Measurements from ENCODE around the gene CEP41.
"Not testable (repeated sequence)": the region's sequence is repeated elsewhere in the genome, so short reads cannot be mapped to it uniquely, and the experiment has no call there.

Gene CEP41

DNA sequence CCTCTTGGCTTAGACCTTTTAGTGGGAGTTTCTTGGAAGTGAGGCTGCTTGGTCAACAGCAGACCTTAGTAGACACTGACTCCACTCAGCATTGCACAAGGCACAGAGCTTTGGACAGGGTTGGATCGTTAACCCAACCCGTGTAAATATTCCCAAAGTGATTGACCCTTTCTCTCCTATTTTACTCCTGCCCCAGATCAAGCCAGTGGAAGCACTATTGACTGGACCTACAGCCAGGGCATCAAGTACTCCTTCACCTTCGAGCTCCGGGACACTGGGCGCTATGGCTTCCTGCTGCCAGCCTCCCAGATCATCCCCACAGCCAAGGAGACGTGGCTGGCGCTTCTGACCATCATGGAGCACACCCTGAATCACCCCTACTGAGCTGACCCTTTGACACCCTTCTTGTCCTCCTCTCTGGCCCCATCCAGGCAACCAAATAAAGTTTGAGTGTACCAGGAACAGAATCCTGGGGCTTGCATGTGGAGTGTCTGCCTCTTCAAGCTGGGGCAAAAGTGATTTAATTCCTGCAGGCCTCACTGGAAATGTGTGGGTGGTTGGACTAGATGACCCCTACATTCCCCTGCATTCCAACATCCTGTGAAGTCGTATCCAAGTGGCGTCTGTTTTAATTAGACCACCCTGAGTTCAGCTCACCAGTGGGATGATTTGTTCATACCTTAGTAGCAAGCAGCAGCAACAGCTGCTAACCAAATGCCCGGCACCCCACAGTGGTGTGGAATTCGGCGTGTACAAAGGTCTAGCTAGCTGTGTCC lies 53.0 kb downstream of the CEP41 start:
- DNase-seq (ENCODE audit: low spot score) = no peak

DNA sequence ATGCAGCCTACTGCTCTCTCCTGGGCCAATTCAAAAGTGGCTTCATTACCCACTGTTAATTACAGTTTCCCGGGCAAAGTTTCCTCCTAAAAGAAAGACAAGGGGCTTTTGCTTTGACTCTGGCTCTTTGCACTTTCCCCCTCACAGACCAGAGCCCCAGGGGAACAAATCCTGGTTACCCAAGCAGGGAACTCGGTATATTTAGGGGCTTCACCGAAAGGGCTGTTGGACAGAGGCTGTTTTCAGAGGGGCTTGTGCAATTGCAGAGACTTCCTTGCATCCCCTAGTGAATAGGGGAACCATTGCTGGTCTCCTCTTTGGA lies 53.5 kb downstream of the CEP41 start:
- no peak for DNase-seq (ENCODE audit: low spot score)

DNA sequence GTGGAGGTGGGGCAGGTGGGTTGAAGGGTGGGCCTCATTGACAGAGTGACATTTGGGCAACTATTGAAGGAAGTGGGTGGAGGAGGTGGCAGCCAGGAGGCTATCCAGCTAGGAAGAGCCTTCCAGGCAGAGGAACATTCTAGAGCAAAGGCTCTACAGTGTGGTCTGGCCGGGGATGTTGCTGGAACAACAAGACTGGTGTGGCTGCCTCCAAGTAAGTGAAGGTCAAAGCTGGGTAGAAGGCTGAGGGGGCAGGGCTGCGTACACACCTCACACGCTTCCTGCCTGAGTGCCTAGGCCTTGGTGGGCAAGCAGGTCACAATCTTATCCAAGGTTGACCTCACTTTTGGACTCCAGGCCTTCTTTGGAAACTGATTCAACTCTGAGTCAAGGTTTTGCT lies 53.9 kb downstream of the CEP41 start:
- no peak for DNase-seq (ENCODE audit: low spot score)

DNA sequence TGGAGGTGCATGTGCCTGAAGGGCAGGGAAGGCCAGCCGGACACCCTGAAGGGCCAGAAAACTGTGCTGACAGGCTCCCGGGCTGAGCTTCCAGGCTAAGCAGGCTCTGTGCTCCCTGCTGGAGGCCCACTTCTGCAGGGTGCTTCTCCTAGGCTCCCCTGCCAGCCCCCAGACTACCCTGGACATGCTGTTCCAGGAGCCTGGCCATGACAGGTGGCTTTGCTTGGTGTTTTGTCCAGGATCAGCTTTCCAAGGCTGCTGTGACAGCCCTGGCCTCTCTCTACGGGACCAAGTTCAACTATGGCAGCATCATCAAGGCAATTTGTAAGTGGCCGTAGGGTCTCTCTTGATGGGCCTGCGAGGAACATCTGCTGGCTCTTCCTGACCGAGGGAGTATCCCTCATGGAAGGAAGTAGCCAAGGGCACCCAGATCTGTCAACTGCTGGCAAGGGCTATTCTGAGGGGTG lies 55.2 kb downstream of the CEP41 start:
- no peak for DNase-seq (ENCODE audit: low spot score)

DNA sequence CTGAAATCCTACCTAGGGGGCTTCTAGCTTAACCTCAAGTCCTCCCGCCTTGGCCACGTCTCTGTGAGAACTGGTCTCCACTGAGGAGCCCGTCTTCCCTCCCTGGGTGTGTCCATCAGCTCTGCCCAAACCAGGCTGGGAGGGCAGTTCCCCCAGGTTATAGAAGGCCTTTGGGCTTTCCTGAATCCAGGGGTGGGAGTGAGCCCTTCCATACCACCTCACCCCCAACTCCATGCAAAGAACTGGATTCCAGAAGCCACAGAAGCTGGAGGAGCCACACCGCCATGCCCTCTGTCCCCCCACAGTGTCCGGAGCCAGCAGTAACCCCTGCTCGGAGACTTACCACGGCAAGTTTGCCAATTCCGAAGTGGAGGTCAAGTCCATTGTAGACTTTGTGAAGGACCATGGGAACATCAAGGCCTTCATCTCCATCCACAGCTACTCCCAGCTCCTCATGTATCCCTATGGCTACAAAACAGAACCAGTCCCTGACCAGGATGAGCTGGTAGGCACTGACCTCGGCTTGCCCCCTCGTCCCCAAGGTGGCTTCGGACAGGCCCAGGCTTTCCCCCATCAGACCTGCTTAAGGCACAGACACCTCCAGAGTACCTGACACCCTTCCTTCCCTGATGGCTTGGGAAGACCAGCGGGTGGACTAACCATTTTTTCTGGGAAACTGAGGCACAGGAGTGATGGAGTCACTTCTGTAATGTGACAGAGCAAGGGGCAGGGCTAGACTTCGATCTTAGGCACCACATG lies 55.8 kb downstream of the CEP41 start:
- DNase-seq (ENCODE audit: low spot score) = no peak

DNA sequence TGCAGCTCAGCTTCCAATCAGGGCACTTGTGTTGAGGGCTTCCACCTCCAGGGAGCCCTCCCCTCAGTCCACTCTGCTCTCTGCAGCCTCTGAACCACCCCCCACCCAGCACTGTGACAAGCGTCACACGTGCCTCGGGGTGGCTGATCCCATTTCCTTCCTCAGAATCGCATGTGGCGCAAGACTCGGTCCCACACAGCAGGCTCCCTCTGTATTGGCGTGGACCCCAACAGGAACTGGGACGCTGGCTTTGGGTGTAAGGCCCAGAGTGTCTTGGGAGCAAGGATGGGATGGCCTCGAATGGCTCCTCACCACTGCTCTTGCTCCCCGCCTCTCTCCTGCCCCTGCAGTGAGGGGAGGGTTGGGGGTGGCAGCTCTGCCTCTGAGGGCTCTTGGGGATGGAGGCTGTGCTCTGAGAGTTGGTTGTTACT lies 56.4 kb downstream of the CEP41 start:
- DNase-seq (ENCODE audit: low spot score) = no peak

DNA sequence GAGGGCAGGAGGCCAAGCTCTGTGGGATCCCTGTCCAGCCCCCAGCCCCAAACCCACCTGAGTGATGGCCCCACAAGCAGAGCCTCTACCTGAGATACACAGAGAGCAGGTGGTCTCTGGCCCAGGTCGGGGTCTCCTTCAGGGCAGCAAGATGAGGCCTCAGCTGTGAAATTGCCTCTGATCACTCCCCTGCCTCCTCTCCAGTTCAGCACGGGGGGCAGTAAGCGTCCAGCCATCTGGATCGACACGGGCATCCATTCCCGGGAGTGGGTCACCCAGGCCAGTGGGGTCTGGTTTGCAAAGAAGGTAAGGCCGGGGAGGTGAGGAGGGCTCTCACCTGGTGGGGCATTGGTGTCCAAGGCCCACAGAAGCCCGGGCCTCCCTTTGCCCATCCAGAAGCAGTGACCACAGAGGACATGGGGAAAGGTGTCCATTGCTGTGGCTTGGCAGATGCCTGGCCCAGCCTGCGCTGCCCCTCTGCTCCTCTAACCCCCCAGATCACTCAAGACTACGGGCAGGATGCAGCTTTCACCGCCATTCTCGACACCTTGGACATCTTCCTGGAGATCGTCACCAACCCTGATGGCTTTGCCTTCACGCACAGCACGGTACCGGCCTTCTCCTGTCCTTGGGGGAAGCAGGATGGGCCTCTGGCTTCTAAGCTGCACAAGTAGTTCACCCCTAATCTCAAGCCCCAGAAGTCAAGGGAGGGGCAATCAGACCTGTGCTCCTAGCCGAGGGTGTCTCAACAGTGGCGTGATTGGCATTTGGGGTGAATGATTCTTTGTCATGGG lies 57.4 kb downstream of the CEP41 start:
- no peak for DNase-seq (ENCODE audit: low spot score)

DNA sequence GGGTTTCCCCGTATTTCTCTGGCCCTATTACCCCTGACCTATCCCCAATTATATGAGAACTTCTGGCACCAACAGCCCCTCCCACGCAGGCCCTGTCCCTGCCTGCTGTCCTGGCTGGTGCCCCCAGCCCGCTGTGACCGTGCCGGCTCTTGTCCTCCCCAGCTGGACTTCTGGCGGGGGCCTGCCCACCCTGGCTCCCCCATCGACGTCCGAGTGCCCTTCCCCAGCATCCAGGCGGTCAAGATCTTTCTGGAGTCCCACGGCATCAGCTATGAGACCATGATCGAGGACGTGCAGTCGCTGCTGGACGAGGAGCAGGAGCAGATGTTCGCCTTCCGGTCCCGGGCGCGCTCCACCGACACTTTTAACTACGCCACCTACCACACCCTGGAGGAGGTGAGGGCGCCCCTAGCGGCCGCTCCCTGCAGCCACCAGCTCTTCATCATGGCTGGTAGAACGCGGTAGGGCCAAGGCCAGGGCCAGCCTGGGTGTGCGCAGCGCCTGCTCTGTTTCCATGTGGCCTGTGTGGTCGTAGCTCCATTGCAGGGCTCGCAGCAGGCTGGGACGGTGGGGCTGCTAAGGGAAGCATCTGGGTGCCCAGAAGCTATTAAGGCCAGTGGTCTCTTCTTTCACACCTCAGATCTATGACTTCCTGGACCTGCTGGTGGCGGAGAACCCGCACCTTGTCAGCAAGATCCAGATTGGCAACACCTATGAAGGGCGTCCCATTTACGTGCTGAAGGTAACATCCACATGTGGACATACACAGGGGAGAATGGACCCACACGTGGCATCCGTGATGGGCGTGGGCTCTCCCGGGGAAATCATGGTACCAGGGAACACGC lies 59.1 kb downstream of the CEP41 start:
- no peak for DNase-seq (ENCODE audit: low spot score)

DNA sequence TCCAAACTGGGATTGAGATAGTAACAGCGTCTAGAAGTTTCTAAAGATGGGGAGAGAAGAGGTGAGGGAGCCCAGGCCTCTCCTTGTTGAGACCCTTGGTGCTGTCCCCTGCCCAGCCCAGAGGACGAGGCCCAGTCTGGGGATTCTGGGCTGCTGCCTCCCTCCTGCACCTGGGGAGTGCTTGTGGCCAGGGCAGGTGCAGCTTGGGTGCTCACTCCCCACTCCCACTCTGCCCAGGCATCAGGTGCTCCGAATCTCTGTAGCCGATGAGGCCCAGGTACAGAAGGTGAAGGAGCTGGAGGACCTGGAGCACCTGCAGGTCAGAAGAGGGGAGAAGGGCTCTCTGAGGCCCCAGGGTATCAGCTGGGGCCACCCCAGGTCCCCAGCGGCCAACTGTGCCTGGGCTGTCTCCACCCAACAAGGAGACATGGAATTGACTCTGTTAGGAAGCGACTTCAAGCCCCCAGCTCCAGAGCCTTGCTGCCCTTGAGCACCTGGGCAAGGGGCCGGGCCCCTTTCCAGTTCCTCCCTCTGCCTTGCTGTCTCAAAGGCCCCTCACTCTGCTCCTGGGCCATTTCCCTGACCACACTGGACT lies 59.9 kb downstream of the CEP41 start:
- no peak for DNase-seq (ENCODE audit: low spot score)

DNA sequence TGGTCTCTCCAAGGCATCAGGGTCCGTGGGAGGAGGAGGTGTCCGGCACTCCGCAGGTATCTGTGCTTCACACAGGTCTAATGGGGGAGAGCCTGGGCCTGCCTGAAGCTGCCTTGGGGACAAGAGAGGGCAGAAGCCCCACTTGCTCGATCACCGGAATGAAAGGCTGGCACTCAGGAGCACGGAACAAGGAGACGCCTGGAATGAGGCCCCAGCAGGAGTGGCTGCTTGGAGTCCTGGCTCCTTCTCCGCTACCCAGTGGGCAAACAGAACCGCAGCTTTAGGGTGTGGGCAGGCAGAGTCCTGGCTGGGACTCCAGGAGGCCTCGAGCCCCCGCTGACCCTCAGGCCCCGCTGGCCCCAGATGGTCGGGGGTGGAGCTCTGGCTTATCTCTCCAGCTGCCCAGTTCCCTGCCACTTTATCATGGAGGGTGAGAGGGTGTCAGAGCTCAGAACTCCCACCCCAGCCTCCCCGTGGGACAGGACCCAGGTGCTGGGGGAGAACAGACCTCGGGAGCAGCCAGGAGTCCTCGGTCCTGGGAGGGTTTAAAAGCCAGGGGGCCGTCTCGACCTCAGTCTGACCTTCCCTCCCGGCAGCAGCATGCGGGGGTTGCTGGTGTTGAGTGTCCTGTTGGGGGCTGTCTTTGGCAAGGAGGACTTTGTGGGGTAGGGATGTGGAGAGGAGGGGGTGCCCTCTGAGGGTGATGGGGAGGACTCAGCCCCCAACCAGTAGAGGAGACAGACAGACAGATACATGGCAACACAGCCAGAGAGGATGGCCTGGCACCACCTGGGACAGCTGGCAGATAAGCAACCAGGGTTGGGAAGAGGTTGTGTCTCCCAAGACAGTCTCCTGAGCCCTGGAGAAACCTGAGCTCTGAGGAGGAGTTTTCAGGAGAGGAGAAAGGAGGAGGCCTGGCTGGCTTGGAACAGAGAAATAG lies 60.6 kb downstream of the CEP41 start, which contains the start of gene CPA1:
CPA1 (plus strand) TSS at position 574 of the 940 bp plus-strand sequence; CDS start at position 601, 27 bp downstream.
- no peak for DNase-seq (ENCODE audit: low spot score)

DNA sequence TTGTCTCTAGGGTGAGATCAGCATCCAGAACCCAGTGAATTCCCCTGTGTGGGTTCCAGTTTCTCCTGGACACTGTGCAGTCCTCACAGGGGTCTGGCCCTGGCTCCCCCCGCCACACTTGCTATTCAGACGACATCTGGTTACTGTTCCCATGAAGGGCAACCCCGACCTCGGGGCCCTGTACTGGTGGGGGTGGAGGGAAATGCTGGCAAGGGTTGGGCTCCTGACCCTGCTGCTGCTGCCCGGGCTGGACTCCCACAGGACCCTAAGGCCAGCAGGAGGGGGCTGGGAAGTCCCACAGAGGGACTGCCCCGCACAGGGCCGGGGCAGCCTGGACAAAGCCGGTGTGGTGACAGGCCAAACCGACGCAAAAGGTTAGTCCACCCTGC lies 61.3 kb downstream of the CEP41 start:
- DNase-seq (ENCODE audit: low spot score) = no peak

DNA sequence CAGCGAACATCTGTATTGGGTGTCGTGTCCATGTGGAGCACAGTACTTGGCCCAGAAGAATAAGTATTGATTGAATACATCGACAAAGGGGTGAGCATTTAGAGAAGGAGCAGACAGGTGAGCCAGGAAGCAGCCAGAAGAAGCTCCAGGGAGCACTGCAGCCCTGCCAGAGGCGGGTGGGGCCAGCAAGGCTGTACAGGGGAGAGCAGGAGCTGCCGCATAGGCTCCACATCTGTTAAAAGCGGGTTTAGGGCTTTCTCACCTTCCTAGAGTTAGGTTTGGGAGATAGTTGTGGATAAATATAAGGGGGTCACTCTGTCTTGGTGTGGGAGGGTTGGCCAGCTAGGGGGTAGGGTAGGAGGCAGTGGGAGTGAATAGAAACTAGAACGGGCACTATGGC lies 61.8 kb downstream of the CEP41 start:
- DNase-seq (ENCODE audit: low spot score) = no peak

DNA sequence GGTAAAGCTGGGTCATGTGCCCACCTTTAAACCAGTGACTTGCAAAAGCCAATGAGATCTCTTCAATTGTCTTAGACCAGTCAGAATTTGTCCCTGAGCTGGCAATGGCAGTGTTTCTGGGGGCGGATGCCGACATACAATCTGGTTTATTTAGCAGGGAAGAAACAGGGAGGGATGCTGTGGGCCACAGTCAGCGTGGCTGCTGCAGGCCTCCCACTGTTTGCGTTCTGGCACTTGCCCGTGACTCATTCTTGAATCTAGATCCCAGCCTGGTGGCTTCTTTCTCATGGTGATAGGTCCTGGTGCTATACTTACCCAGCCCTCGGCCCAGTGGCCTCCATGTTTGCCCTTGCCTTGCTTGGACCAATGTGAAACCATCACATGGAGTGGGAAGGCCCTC lies 63.6 kb downstream of the CEP41 start:
- peak; percentile 56 for DNase-seq (ENCODE audit: low spot score)

DNA sequence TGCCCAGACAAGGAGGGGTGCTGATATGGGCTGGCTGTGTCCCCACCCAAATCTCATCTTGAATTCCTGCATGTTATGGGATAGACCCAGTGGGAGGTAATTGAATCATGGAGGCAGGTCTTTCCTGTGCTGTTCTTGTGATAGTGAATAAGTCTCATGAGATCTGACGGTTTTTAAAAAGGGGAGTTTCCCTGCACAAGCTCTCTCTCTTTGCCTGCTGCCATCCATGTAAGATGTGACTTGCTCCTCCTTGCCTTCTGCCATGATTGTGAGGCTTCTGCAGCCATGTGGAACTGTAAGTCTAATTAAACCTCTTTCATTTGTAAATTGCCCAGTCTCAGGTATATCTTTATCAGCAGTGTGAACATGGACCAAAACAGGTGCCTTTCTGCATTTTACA lies 64.4 kb downstream of the CEP41 start:
- not testable (repeated sequence) for DNase-seq (ENCODE audit: low spot score)

DNA sequence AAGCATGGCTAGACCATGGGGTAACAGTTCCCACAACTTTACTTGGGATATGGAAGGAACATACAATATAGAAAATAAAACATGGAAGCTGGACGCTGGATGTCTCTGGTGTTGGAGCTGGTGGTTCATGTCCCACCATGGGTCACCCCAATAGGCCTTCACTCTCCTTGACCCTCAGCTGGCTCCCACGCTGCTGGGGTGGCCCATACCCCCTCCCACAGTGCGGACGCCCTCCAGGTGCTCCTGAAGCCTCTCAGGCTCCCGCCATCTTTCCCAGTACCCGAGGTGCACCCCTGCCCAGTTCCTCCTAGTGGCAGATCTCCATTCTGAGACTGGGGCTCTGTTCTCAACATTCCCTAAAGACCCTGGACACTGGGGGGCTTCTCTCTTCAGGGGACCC lies 66.3 kb downstream of the CEP41 start:
- DNase-seq (ENCODE audit: low spot score) = no peak

DNA sequence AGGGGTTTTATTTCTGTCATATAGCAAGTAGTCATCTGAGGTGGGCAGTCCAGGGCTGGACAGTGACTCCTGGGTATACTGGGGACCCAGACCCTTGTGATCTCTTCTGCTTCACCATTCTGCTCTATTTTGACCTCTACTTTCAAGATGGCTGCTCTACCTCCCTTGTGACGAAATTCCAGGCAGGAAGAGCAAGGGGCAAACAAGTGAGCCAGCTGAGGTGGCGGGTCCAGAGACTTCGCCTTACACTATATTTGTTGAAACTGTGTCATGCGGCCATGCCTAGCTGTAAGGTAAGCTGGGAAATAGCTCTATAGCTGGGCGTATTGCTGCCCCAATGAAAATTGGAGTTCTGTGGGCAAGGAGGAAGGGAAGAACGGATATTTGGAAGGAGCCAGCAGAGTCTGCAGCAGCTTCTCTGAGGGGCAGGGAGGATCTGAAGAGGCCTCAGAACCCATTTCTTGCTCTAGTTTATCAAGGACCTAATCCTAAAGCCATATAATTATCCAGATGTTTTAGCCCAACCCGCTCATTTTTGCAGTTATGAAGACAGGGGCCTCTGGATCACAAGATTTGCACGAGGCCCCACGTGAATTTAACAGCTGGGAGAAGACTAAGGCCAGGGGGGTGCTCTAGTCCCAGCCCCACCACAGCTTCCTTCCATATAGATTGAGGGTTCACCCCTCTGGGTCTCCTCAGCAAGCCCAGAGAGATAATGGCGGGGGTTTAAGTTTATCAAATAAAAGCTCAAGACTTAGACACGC lies 68.2 kb downstream of the CEP41 start:
- no peak for DNase-seq (ENCODE audit: low spot score)

DNA sequence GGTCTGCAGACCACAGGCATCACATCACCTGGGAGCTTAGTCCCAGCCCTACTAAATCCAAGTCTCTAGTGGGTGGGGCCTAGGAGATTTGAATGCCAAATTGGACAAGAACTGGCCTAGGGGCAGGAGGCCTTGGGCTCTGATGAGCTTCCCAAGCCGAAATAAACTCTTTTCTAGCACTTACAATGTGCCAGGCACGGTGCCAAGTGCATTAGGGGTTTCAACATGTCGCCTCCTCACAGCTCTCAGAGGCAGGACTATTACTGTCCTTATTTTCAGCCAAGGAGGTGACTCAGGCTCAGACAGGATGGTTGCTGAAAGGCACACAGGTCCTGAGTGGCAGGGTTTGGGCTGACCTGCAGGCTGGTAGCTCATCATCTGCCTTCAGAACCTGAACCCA lies 69.8 kb downstream of the CEP41 start:
- DNase-seq (ENCODE audit: low spot score) = no peak

DNA sequence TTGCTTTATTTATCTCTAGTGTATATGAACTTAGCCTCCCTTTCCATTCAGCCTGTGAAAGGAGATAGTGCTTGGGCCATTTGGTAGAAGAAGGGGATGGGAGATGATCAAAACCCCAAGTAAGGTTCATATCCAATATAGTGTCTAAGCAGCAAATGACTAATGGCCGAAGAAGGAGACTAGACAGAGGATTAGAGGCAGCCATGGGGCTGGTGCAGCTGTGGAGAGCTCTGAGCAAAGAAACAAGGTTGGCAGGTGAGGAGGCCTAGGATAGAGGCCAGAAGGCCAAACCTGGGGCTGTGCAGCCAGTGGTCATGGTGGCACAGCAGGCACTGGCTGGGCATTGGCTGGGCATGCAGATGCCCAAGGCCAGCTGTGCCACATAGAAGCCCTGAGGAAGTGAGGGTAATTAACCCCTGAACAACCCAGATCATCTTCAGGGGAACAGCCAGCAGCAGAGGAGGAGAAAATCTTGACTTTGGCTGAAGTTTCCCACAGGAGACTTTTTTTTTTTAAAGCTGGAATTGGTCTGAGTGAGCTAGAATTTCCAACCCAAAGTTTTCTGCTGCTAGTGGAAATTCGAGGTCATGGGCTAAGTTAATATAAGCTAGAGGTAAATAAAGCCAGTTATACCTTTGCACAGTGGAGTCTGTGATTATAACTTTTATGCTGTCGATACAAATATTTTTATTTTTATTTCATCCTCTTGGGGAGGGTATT lies 70.8 kb downstream of the CEP41 start:
- DNase-seq (ENCODE audit: low spot score) = no peak

Measured in Ammon's horn (tissue), 1 donor.